PC-9 (cell line): ENCODE measurements around the gene PLIN5.

ENCODE experiments used
- CTCF ChIP-seq: fragments of 200-600 bp; sonication (generic); conservative IDR thresholded peaks from 2 replicates; pipeline ENCODE4 v1.6.1; 2017; ENCODE audit warnings: mixed run types, antibody characterized with exemption, mild to moderate bottlenecking, moderate library complexity
- EZH2 ChIP-seq: fragments of 200-600 bp; sonication (generic); IDR thresholded peaks from 2 replicates; pipeline ENCODE4 v1.8.0; 2017; ENCODE audit warnings: antibody characterized with exemption, low read depth

- TF ChIP-seq CTCF (no peak), EZH2 (no peak)
Measured at GRCh38 chr19:4571305-4571917, 36.4 kb upstream of the PLIN5 start.
